SK-N-SH treated with all-trans-retinoic acid at 6 μM for 48 hours (cell line): Measurements from ENCODE around the gene DGKZ.

Source experiments
- ESRRG ChIP-seq: fragments of 250-450 bp; sonication (Bioruptor Pico); IDR thresholded peaks from 2 replicates; pipeline ENCODE4 v1.6.1; 2021; ENCODE audit warnings: mild to moderate bottlenecking
- GLIS3 ChIP-seq: fragments of 250-450 bp; sonication (Bioruptor Pico); IDR thresholded peaks from 2 replicates; pipeline ENCODE4 v1.5.0; 2020; ENCODE audit warnings: mild to moderate bottlenecking, moderate library complexity
- RARB ChIP-seq: fragments of 250-450 bp; sonication (Bioruptor Pico); IDR thresholded peaks from 2 replicates; pipeline ENCODE4 v1.8.0; 2021; ENCODE audit warnings: mild to moderate bottlenecking, moderate library complexity
- SNAI2 ChIP-seq: fragments of 250-450 bp; sonication (Bioruptor Pico); IDR thresholded peaks from 2 replicates; pipeline ENCODE4 v1.5.0; 2020; ENCODE audit warnings: mild to moderate bottlenecking, moderate library complexity
- ZC3H10 ChIP-seq: fragments of 250-450 bp; sonication (Bioruptor Pico); IDR thresholded peaks from 2 replicates; pipeline ENCODE4 v1.5.1; 2021; ENCODE audit warnings: mild to moderate bottlenecking, moderate library complexity
- ZFP30 ChIP-seq: fragments of 450-650 bp; formaldehyde crosslinking; IDR thresholded peaks from 2 replicates; pipeline ENCODE4 v1.5.0; 2022; ENCODE audit warnings: mild to moderate bottlenecking, moderate library complexity
- ZNF565 ChIP-seq: fragments of 450-650 bp; formaldehyde crosslinking; conservative IDR thresholded peaks from 2 replicates; pipeline ENCODE4 v1.5.0; 2020; ENCODE audit warnings: low read depth, mild to moderate bottlenecking, moderate library complexity
- ZNF70 ChIP-seq: fragments of 450-650 bp; formaldehyde crosslinking; IDR thresholded peaks from 2 replicates; pipeline ENCODE4 v1.5.0; 2020; ENCODE audit warnings: mild to moderate bottlenecking, moderate library complexity
- ZNF8 ChIP-seq: fragments of 450-650 bp; formaldehyde crosslinking; IDR thresholded peaks from 2 replicates; pipeline ENCODE4 v1.5.0; 2020; ENCODE audit warnings: mild to moderate bottlenecking, moderate library complexity
- TF ChIP-seq, protein P1 (sequence below): fragments of 250-450 bp; sonication (Bioruptor Pico); IDR thresholded peaks from 2 replicates; pipeline ENCODE4 v1.8.0; 2020; ENCODE audit warnings: mild to moderate bottlenecking, moderate library complexity, borderline replicate concordance

DNA sequence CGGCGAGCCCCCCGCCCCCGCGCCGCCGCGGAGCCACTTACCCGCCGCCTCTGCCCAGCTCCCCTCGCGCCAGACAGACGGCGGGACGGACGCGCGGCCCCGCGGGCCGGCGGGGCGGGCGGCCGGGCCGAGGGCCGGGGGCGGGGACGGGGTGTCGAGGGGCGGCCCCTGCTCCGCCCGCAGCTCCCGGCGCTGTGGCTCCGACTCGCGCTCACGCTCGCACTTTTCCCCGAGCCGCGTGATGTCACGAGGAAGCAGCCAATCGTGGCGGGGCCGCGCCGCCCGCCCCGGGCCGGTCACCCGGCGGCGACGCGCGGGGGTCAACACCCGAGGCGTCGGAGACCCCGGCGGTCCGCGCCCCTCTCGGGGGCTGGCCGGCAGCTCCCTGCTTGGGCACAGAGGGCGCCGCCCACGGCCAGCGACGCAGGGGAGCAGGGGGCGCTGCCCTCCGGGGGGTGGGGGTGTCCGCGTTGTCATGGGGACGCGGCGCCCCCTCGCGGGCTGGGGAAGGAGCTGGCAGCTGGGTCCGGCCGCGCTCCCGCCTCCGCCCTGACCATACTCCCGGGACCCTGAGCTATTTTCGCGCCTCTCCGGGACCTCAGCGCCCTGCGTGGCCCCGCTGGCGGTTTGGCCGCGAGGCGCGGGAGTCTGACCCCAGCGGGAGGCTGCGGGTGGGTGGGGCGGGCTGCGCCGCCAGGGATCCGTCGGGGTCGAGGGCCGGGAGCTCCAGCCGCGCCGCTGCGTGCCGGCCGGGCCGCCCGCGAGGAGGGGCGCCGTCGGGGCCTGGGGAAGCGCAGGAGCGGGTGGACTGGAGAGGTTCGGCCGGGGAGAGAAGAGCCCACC, 44.5 kb downstream of the DGKZ start, which contains the start of gene CHRM4:
- TF ChIP-seq, protein P1, sequence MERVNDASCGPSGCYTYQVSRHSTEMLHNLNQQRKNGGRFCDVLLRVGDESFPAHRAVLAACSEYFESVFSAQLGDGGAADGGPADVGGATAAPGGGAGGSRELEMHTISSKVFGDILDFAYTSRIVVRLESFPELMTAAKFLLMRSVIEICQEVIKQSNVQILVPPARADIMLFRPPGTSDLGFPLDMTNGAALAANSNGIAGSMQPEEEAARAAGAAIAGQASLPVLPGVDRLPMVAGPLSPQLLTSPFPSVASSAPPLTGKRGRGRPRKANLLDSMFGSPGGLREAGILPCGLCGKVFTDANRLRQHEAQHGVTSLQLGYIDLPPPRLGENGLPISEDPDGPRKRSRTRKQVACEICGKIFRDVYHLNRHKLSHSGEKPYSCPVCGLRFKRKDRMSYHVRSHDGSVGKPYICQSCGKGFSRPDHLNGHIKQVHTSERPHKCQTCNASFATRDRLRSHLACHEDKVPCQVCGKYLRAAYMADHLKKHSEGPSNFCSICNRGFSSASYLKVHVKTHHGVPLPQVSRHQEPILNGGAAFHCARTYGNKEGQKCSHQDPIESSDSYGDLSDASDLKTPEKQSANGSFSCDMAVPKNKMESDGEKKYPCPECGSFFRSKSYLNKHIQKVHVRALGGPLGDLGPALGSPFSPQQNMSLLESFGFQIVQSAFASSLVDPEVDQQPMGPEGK (CRISPR knock-in tag), result no peak
- no peak for TF ChIP-seq GLIS3 (CRISPR knock-in tag)
- no peak for TF ChIP-seq ZFP30
- no peak for TF ChIP-seq ESRRG (CRISPR knock-in tag)
- no peak for TF ChIP-seq ZNF70 (CRISPR knock-in tag)
- no peak for TF ChIP-seq ZC3H10 (CRISPR knock-in tag)
- no peak for TF ChIP-seq ZNF565 (CRISPR knock-in tag)
- no peak for TF ChIP-seq RARB (CRISPR knock-in tag)
- TF ChIP-seq ZNF8, result no peak
- TF ChIP-seq SNAI2, result no peak
